ENCODE data around the gene IL1RAPL1. TPM values are rescaled to one million over a fixed set of nuclear protein-coding genes. Genes with fewer than 3 reads are reported as not detected.

Gene IL1RAPL1
- total and polyA plus RNA-seq, 2 experiments from 2014 or later, result 0.18 to 0.49 TPM

DNA sequence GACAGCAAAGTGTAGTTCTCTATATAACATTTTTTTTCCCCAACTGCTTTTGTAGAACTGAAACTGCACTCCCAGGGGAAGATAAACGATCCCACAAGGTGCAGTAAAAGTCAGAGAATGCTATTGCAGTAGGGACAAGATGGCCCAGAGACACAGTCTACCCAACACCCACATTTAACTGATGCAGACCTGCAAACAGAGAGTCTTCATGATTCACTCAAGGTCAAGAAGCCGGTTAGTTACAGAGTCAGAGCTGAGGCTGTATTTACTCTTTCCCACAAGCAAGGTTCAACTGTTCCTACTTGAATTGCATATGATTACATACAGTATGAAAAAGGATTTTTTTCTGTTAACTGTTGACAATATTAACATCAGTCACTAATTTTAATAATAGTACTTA lies 654.6 kb downstream of the IL1RAPL1 start:
- Histone ChIP-seq H3K4me2 (no peak overlapping the region), H3K36me3 (ENCODE audit: insufficient read depth) (no peaks in the 10 kb centered on the region), H3F3A (replicated peaks; ENCODE audit: low read depth) (no peaks in the 10 kb centered on the region), H3K9me2 (ENCODE audit: insufficient read depth) (no peaks in the 10 kb centered on the region), H3K4me1 (ENCODE audit: insufficient read depth) (no peaks in the 10 kb centered on the region), H4K20me1 (replicated peaks; ENCODE audit: insufficient read depth) (no peaks in the 10 kb centered on the region), H3K27ac (ENCODE audit: low read depth) (no peak overlapping the region), H2AFZ (no peak overlapping the region), H3K27me3 (ENCODE audit: insufficient read depth) (no peaks in the 10 kb centered on the region), H3K4me3 (no peak overlapping the region), H3K79me2 (replicated peaks; ENCODE audit: insufficient read depth) (no peaks in the 10 kb centered on the region)
- no peaks in the 10 kb centered on the region for H3K36me3 Mint-ChIP-seq (ENCODE audit: low read depth)
- H3K9me3 Mint-ChIP-seq, result no peaks in the 10 kb centered on the region
- H3K4me1 Mint-ChIP-seq, result peaks cover 6% of the 10 kb centered on the region; the same call in 2 of the 3 replicates
- ATAC-seq, result no peak
- H3K27ac Mint-ChIP-seq, result no peak overlapping the region
- TF ChIP-seq, protein P1, sequence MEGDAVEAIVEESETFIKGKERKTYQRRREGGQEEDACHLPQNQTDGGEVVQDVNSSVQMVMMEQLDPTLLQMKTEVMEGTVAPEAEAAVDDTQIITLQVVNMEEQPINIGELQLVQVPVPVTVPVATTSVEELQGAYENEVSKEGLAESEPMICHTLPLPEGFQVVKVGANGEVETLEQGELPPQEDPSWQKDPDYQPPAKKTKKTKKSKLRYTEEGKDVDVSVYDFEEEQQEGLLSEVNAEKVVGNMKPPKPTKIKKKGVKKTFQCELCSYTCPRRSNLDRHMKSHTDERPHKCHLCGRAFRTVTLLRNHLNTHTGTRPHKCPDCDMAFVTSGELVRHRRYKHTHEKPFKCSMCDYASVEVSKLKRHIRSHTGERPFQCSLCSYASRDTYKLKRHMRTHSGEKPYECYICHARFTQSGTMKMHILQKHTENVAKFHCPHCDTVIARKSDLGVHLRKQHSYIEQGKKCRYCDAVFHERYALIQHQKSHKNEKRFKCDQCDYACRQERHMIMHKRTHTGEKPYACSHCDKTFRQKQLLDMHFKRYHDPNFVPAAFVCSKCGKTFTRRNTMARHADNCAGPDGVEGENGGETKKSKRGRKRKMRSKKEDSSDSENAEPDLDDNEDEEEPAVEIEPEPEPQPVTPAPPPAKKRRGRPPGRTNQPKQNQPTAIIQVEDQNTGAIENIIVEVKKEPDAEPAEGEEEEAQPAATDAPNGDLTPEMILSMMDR (conservative IDR thresholded peaks at IDR 0.05; ENCODE audit: low read depth in 2 of 2), result no peak
- no peak for TF ChIP-seq STAT1 (IDR thresholded peaks at IDR 0.05; ENCODE audit: unreplicated experiment)
- TF ChIP-seq ZNF114 (CRISPR knock-in tag; IDR thresholded peaks at IDR 0.05), result no peak
- TF ChIP-seq CREB1 (CRISPR knock-in tag; IDR thresholded peaks at IDR 0.05; ENCODE audit: low read depth), result no peak
- TF ChIP-seq POLR2AphosphoS5 (IDR thresholded peaks at IDR 0.05; ENCODE audit: low read depth), result no peak
- TF ChIP-seq JUNB (IDR thresholded peaks at IDR 0.05; ENCODE audit: unreplicated experiment), result no peak
- TF ChIP-seq, protein P2, sequence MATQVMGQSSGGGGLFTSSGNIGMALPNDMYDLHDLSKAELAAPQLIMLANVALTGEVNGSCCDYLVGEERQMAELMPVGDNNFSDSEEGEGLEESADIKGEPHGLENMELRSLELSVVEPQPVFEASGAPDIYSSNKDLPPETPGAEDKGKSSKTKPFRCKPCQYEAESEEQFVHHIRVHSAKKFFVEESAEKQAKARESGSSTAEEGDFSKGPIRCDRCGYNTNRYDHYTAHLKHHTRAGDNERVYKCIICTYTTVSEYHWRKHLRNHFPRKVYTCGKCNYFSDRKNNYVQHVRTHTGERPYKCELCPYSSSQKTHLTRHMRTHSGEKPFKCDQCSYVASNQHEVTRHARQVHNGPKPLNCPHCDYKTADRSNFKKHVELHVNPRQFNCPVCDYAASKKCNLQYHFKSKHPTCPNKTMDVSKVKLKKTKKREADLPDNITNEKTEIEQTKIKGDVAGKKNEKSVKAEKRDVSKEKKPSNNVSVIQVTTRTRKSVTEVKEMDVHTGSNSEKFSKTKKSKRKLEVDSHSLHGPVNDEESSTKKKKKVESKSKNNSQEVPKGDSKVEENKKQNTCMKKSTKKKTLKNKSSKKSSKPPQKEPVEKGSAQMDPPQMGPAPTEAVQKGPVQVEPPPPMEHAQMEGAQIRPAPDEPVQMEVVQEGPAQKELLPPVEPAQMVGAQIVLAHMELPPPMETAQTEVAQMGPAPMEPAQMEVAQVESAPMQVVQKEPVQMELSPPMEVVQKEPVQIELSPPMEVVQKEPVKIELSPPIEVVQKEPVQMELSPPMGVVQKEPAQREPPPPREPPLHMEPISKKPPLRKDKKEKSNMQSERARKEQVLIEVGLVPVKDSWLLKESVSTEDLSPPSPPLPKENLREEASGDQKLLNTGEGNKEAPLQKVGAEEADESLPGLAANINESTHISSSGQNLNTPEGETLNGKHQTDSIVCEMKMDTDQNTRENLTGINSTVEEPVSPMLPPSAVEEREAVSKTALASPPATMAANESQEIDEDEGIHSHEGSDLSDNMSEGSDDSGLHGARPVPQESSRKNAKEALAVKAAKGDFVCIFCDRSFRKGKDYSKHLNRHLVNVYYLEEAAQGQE (IDR thresholded peaks at IDR 0.05; ENCODE audit: unreplicated experiment), result no peak
- TF ChIP-seq NANOG (IDR thresholded peaks at IDR 0.05; ENCODE audit: borderline replicate concordance), result no peak
- TF ChIP-seq, protein P3, sequence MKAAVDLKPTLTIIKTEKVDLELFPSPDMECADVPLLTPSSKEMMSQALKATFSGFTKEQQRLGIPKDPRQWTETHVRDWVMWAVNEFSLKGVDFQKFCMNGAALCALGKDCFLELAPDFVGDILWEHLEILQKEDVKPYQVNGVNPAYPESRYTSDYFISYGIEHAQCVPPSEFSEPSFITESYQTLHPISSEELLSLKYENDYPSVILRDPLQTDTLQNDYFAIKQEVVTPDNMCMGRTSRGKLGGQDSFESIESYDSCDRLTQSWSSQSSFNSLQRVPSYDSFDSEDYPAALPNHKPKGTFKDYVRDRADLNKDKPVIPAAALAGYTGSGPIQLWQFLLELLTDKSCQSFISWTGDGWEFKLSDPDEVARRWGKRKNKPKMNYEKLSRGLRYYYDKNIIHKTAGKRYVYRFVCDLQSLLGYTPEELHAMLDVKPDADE (IDR thresholded peaks at IDR 0.05), result no peak
- TF ChIP-seq, protein P4, sequence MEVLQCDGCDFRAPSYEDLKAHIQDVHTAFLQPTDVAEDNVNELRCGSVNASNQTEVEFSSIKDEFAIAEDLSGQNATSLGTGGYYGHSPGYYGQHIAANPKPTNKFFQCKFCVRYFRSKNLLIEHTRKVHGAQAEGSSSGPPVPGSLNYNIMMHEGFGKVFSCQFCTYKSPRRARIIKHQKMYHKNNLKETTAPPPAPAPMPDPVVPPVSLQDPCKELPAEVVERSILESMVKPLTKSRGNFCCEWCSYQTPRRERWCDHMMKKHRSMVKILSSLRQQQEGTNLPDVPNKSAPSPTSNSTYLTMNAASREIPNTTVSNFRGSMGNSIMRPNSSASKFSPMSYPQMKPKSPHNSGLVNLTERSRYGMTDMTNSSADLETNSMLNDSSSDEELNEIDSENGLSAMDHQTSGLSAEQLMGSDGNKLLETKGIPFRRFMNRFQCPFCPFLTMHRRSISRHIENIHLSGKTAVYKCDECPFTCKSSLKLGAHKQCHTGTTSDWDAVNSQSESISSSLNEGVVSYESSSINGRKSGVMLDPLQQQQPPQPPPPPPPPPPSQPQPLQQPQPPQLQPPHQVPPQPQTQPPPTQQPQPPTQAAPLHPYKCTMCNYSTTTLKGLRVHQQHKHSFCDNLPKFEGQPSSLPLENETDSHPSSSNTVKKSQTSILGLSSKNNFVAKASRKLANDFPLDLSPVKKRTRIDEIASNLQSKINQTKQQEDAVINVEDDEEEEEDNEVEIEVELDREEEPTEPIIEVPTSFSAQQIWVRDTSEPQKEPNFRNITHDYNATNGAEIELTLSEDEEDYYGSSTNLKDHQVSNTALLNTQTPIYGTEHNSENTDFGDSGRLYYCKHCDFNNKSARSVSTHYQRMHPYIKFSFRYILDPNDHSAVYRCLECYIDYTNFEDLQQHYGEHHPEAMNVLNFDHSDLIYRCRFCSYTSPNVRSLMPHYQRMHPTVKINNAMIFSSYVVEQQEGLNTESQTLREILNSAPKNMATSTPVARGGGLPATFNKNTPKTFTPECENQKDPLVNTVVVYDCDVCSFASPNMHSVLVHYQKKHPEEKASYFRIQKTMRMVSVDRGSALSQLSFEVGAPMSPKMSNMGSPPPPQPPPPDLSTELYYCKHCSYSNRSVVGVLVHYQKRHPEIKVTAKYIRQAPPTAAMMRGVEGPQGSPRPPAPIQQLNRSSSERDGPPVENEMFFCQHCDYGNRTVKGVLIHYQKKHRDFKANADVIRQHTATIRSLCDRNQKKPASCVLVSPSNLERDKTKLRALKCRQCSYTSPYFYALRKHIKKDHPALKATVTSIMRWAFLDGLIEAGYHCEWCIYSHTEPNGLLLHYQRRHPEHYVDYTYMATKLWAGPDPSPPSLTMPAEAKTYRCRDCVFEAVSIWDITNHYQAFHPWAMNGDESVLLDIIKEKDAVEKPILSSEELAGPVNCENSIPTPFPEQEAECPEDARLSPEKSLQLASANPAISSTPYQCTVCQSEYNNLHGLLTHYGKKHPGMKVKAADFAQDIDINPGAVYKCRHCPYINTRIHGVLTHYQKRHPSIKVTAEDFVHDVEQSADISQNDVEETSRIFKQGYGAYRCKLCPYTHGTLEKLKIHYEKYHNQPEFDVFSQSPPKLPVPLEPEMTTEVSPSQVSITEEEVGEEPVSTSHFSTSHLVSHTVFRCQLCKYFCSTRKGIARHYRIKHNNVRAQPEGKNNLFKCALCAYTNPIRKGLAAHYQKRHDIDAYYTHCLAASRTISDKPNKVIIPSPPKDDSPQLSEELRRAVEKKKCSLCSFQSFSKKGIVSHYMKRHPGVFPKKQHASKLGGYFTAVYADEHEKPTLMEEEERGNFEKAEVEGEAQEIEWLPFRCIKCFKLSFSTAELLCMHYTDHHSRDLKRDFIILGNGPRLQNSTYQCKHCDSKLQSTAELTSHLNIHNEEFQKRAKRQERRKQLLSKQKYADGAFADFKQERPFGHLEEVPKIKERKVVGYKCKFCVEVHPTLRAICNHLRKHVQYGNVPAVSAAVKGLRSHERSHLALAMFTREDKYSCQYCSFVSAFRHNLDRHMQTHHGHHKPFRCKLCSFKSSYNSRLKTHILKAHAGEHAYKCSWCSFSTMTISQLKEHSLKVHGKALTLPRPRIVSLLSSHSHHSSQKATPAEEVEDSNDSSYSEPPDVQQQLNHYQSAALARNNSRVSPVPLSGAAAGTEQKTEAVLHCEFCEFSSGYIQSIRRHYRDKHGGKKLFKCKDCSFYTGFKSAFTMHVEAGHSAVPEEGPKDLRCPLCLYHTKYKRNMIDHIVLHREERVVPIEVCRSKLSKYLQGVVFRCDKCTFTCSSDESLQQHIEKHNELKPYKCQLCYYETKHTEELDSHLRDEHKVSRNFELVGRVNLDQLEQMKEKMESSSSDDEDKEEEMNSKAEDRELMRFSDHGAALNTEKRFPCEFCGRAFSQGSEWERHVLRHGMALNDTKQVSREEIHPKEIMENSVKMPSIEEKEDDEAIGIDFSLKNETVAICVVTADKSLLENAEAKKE (CRISPR knock-in tag; IDR thresholded peaks at IDR 0.05), result no peak
- TF ChIP-seq EZH2 (IDR thresholded peaks at IDR 0.05; ENCODE audit: low read depth, unreplicated experiment), result no peak
- TF ChIP-seq EZH2phosphoT487 (IDR thresholded peaks at IDR 0.05; ENCODE audit: unreplicated experiment), result no peak
- TF ChIP-seq ZNF331 (CRISPR knock-in tag; IDR thresholded peaks at IDR 0.05; ENCODE audit: low read depth), result no peak
- no peak for DNase-seq (ENCODE audit: low spot score)
- no peak overlapping the region for H3K4me3 Mint-ChIP-seq
- peaks cover 1% of the 10 kb centered on the region for H3K27me3 Mint-ChIP-seq (ENCODE audit: insufficient read depth, low read depth, poor library complexity)

Measured in GM23338 (cell line).